SU-DHL-6 (cell line): Measurements from ENCODE around the gene PLEKHA6.

Experiments
- H2AFZ ChIP-seq: fragments of 200-600 bp; sonication (generic); 2 replicates; pipeline ENCODE4 v1.6.1; 2014; ENCODE audit warnings: low read depth, mild to moderate bottlenecking, moderate library complexity, mixed read lengths, antibody characterized with exemption, low read length; ENCODE audit not compliant: severe bottlenecking
- H3F3A ChIP-seq: fragments of 200-600 bp; shearing (Covaris generic); 2 replicates; pipeline ENCODE4 v1.6.0; 2016; ENCODE audit warnings: antibody characterized with exemption, mild to moderate bottlenecking; ENCODE audit not compliant: insufficient read depth
- H3K27ac ChIP-seq: fragments of 200-600 bp; sonication (generic); 2 replicates; pipeline ENCODE4 v1.5.1; 2016; ENCODE audit warnings: low read depth, mild to moderate bottlenecking, low read length, moderate library complexity, mixed read lengths
- H3K27me3 ChIP-seq: fragments of 200-600 bp; sonication (generic), shearing (Covaris generic); 2 replicates; pipeline ENCODE4 v1.6.0; 2014; ENCODE audit warnings: mild to moderate bottlenecking, low read length
- H3K36me3 ChIP-seq: fragments of 200-600 bp; sonication (generic); 2 replicates; pipeline ENCODE4 v1.6.1; 2014; ENCODE audit warnings: mild to moderate bottlenecking, low read length, mixed read lengths
- H3K4me2 ChIP-seq: fragments of 300-600, 200-600 bp; shearing (Covaris generic), sonication (generic); 2 replicates; pipeline ENCODE4 v1.6.0; 2014; ENCODE audit warnings: low read length, low read depth, mild to moderate bottlenecking; ENCODE audit not compliant: poor library complexity, severe bottlenecking
- H3K4me3 ChIP-seq: fragments of 200-600 bp; sonication (generic); 2 replicates; pipeline ENCODE4 v1.5.1; 2014; ENCODE audit warnings: antibody characterized with exemption, low read length, mild to moderate bottlenecking, mixed read lengths; ENCODE audit not compliant: insufficient read depth, poor library complexity, severe bottlenecking
- H3K79me2 ChIP-seq: fragments of 200-600 bp; sonication (generic); 2 replicates; pipeline ENCODE4 v1.6.1; 2014; ENCODE audit warnings: mild to moderate bottlenecking, low read length, moderate library complexity; ENCODE audit not compliant: insufficient read depth
- H3K9ac ChIP-seq: fragments of 200-600 bp; sonication (generic); 2 replicates; pipeline ENCODE4 v1.7.0; 2014; ENCODE audit warnings: mild to moderate bottlenecking, low read length
- H3K9me2 ChIP-seq: fragments of 200-600 bp; sonication (generic); replicated peaks from 2 replicates; pipeline ENCODE4 v1.6.1; 2014; ENCODE audit warnings: low read length; ENCODE audit not compliant: insufficient read depth
- H3K9me3 ChIP-seq: fragments of 200-600 bp; sonication (generic); 2 replicates; pipeline ENCODE4 v1.6.1; 2014; ENCODE audit warnings: low read length, mixed read lengths; ENCODE audit not compliant: insufficient read depth
- H4K20me1 ChIP-seq: fragments of 200-600 bp; sonication (generic); 2 replicates; pipeline ENCODE4 v1.6.1; 2014; ENCODE audit warnings: low read depth, mild to moderate bottlenecking, antibody characterized with exemption, low read length, moderate library complexity, mixed read lengths
- CTCF ChIP-seq: fragments of 200-600 bp; sonication (generic); IDR thresholded peaks from one replicate; pipeline ENCODE4 v1.5.1; 2017; ENCODE audit warnings: antibody characterized with exemption, mild to moderate bottlenecking, low read length, moderate library complexity; ENCODE audit not compliant: insufficient read depth, poor library complexity, severe bottlenecking
- EZH2phosphoT487 ChIP-seq: fragments of 200-600 bp; sonication (generic), shearing (Covaris generic); conservative IDR thresholded peaks from 2 replicates; pipeline ENCODE4 v1.6.1; 2018; ENCODE audit warnings: mild to moderate bottlenecking, antibody characterized with exemption, low read length, moderate library complexity, mixed read lengths

The PLEKHA6 gene

GRCh38 chr1:204251286-204251685 lies 108.4 kb downstream of the PLEKHA6 start:
- Histone ChIP-seq H2AFZ (no peak overlapping the region), H3K9me2 (no peaks in the 10 kb centered on the region), H3K4me3 (no peak overlapping the region), H4K20me1 (no peaks in the 10 kb centered on the region), H3K4me2 (no peak overlapping the region), H3K27ac (no peak overlapping the region), H3K9ac (no peak overlapping the region), H3K9me3 (no peaks in the 10 kb centered on the region), H3K36me3 (no peaks in the 10 kb centered on the region), H3F3A (no peaks in the 10 kb centered on the region), H3K27me3 (no peaks in the 10 kb centered on the region), H3K79me2 (no peaks in the 10 kb centered on the region)
- no peak for TF ChIP-seq CTCF
- no peak for TF ChIP-seq EZH2phosphoT487

- Histone ChIP-seq H3K27me3 (no peaks in the 10 kb centered on the region), H3K27ac (no peak overlapping the region), H3K36me3 (no peaks in the 10 kb centered on the region), H2AFZ (no peak overlapping the region), H3K4me2 (no peak overlapping the region), H3K79me2 (no peaks in the 10 kb centered on the region), H3K9me3 (no peaks in the 10 kb centered on the region), H3K4me3 (no peak overlapping the region), H3K9ac (no peak overlapping the region), H3K9me2 (no peaks in the 10 kb centered on the region), H3F3A (no peaks in the 10 kb centered on the region), H4K20me1 (no peaks in the 10 kb centered on the region)
- TF ChIP-seq EZH2phosphoT487: no peak
These were observed 109.2 kb downstream of the PLEKHA6 start for GRCh38 chr1:204250428-204251030.

GRCh38 chr1:204249736-204250427 lies 109.8 kb downstream of the PLEKHA6 start:
- H3F3A ChIP-seq: no peaks in the 10 kb centered on the region
- H2AFZ ChIP-seq: no peak overlapping the region
- no peak overlapping the region for H3K27ac ChIP-seq
- no peak overlapping the region for H3K4me2 ChIP-seq
- H4K20me1 ChIP-seq: no peaks in the 10 kb centered on the region
- no peak overlapping the region for H3K9ac ChIP-seq
- H3K9me3 ChIP-seq: no peaks in the 10 kb centered on the region
- H3K36me3 ChIP-seq: no peaks in the 10 kb centered on the region
- no peaks in the 10 kb centered on the region for H3K9me2 ChIP-seq
- H3K4me3 ChIP-seq: no peak overlapping the region
- TF ChIP-seq CTCF (no peak), EZH2phosphoT487 (no peak)
- H3K27me3 ChIP-seq: no peaks in the 10 kb centered on the region
- H3K79me2 ChIP-seq: no peaks in the 10 kb centered on the region

GRCh38 chr1:204248954-204249353 lies 110.8 kb downstream of the PLEKHA6 start:
- Histone ChIP-seq H2AFZ (no peak overlapping the region), H3K79me2 (no peaks in the 10 kb centered on the region), H3K9ac (no peak overlapping the region), H3K9me2 (no peaks in the 10 kb centered on the region), H3K36me3 (no peaks in the 10 kb centered on the region), H3K27me3 (no peaks in the 10 kb centered on the region), H3K4me2 (no peak overlapping the region), H4K20me1 (no peaks in the 10 kb centered on the region), H3K9me3 (no peaks in the 10 kb centered on the region), H3F3A (no peaks in the 10 kb centered on the region), H3K27ac (no peak overlapping the region), H3K4me3 (no peak overlapping the region)
- TF ChIP-seq EZH2phosphoT487 (no peak), CTCF (no peak)
